ENCODE results near the gene CABLES2. TPM values are rescaled to one million over a fixed set of nuclear protein-coding genes. Genes with fewer than 3 reads are reported as not detected.

CABLES2 gene
- polyA plus RNA-seq, 1 donor = 5.5 TPM

DNA sequence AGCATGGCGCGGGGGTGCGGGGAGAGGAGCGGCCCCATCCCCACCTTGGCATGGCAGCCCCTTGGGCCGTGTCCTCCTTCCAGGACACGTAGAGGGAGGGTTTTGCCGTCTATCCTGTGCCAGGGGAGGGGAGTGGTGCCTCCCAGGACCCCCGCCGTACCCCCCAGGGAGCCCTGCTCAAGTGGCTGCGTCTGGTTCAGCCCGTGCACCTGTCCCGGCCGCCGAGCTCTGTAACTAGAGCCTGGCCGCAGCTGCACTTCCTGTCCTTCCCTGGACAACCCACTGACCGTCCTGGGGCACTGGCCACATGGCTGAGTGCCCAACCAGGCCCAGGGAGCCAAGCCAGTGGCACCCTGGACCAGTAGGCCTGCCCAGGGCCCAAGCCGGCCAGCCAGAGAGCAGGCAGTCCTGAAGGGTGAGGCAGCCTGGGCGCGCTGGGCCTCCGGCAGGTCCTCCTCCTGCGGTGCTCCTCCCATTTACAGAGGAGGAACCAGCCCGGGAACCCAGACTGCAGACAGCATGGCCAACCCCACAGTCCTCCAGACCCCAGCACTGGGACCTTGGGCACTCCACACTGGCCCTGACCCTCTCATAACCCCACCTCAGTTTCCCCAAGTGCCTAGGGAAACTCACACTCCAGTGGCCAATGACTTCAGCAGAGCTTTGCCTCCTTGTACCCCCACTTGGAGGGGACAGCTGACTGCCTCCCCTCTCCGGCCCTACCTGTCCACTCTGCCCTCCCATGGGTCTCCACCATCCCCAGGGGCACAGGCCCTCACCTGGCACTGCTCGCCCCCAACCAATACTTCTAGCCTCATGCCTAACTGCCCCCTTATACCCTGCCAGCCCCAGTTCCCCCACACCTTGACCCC, 48.7 kb downstream of the CABLES2 start:
- DNase-seq = no peak

DNA sequence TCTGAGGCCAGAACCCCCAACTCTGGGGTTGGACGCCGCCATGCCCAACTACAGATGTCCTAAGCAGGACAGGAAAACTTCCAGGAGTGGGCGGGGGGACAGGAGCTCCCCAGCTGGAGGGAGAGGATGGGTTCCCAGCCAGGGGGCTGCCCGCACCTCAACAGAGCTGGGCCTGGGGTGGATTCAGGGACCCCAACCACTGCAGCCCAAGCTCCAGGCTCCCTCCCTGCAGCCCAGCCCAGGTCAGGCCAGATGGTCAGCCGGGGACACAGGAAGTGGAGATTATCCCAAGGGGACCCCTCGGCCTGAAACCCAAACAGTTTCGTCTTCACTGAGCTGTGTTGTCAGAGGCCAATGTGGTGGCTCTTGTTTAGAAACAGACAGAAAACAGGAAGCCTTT, 49.4 kb downstream of the CABLES2 start:
- no peak for DNase-seq

DNA sequence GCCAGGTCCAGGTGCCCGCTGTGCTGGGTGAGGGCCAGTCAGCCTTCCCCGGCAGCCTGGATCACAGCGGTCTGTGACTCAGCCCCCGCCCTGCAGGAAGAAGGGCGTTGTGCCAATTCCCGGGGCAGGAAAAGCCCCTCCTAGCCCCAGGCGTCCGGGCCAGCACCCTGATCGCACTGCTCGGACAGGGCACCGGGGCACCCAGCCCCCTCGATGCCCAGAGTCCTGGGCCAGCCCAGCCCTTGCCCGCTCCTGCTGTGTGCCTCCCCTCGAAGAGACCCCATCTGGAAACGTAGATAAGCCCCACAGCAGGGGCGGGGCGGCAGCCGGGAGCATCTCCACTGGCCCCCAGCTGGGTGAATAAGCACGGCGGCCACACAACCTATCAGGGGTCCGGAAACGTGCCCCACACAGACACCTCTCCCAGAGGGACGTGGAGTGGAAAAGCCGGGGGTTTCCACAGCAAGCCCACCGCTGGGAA, 49.9 kb downstream of the CABLES2 start:
- no peak for DNase-seq

DNA sequence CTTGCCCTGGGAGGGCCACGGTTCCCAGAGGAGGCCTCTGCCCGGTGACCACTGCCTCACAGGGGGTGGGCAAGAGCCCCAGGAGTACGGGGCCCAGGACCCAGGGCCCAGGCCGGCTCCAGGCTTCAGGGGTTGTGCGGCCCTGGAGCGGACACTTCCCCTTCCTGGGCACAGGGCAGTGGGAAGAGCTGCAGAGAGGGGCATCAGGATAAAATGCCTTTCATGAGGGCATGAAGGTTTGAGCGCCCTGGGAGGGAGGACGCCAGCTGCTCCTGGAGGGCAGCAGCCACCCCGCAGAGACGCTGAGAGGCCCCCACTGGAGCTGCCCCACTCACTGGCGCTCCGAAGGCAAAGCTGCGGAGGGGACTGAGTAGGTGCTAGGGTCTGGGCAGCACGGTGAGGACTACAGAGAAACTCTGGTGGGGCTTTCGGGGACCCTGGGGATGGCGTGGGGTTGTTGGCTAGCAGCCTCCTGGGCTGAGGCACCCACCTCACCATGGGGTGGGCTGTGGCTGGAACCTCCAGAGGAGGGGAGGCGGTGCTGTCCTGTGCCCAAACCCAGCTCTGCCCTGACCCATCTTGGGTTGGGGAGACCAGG, 50.4 kb downstream of the CABLES2 start:
- DNase-seq = no peak

DNA sequence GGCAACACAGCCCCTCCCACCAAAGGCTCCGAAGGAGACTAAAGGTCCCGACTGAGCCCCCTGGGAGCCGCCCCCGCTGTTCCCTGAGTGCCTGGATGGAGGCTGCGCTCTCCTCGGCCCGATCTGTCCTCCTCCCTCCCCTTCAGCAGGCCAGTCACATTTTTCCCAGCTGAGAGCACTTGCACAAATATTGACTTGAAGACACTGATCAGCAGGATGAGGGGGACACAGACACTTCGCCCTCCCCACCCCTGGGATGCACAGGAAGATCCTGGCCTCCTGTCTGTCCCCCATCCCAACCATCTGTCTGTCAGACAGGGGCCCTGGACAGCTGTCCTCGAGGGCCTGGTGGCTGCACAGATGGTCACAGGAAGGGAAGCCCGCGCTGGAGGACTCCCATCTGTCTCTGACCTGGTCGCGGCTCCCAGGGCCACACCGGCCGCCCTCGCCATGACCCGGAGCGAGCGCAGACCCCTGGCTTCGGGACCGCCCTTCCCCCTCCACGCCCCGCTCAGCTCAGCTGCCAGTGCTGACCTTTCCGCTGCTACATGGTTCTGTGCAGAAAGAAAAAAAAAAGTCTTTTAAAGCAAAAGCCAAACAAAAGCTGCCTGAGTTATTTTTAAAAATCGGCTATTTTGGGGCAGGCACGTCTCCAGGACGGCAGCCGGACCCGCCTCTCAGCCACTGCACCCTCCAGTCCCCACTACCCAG, 51.1 kb downstream of the CABLES2 start:
- DNase-seq = no peak

DNA sequence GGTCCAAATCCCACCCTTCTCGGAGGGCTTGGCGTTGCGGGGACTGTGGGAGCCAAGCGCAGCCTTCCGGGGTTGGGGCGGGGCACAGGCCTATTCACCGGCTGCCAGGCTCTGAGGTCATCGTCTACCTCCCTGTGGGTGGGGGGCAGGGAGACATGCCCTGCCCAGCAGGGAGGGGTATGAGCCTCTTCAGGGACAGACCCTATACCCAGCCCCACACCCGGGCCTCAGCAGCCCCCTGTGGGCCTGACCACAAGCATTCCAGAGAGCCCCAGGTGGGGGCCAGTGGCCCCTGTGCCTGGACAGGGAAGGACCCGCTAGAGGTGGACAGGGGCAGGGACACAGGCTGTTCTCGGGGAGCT, 51.6 kb downstream of the CABLES2 start:
- DNase-seq = no peak

DNA sequence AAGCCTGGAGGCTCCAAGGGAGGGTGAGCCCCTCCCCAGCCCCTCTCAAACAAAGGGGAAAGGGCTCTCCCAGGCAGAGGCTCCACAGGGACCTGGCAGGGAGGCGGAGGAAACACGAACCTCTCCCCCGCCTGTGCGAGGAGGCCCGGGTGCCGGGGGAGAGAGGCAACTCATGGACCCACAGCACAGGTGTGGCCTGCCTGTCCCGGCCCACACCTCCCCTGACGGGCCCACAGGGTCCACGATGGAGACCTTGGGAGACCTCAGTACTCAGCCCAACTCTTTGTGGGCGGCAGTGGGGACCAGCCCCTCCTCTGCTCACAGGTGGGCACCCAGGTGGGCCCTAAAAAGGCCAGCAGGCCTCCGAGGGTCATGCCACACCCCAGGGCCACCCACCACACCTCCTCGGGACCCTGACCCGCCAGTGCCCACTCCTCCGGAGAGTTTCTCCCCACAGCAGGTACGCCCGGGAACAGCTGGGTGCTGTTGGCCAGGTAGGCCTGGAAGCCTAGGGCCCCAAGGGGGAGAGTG, 52.2 kb downstream of the CABLES2 start:
- no peak for DNase-seq

DNA sequence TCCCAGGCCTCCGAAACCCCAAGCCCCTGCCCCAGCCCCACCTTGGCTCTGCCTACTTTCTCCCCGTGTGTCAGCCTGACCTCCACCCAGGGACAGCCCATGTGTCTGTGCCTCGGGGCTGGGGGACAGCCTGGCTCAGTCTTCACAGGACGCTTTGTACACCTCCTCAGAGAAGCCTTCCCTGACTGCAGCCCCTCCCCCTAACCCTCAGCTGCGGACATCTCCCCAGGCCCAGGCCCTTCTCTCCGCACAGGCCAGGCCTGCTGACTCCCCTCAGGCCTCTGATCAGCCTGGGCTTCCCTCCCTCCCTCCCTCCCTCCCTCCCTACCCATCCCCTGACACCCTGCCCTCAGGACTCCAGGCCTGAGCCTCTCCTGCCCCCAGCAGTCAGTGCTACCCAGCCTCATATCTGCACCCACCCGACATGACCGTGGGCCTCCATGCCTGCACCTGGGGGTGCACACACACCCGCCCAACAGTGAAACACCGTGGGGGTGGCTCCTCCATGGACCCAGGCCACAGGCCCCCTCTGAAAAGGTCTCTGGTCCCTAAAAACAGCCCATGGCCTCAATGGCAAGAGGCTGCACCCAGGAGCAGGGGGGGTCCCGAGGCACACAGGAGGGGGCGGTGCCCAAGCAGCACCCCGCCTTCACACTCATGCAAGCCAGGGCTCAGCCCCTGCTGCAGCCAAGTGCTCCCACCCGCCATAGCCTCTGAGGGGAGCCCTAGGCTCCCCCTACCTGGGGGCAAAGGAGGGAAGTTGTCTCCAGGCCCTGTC, 52.9 kb downstream of the CABLES2 start:
- no peak for DNase-seq

DNA sequence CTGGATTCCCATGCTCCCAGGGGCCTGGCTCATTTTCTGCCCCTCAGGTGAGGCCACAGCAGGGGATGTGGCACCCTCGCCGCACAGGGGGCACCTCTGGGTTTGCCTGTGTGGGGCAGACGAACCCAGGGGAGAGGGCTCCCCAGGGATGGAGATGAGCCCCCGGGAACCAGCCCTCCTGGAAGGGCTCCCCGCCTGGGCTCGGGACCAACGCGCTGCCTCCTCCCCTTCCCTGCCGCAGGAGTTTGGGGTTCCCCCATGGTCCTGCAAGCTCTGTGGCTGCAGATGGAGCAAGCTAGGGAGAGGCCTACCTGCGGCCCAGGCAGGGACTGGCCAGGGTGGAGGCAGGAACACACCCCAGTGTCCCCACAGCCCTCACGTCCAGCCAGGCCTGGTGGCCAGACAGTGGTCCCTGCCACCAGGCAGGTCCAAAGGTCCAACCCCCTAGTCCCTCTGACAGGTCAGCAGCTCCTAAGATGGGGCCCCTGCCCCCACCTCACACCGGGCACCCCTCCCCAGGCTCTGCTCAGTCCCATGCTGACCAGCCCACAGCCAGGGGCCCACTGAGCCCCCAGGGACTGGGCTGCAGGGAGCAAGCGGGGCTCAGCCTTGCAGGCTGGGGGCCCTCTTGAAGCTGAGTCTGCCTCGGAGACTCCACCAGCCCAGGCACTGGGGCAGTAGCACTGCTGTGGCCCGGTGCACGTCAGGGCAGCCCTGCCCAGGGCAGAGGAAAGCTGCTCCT, 53.6 kb downstream of the CABLES2 start:
- DNase-seq = no peak

DNA sequence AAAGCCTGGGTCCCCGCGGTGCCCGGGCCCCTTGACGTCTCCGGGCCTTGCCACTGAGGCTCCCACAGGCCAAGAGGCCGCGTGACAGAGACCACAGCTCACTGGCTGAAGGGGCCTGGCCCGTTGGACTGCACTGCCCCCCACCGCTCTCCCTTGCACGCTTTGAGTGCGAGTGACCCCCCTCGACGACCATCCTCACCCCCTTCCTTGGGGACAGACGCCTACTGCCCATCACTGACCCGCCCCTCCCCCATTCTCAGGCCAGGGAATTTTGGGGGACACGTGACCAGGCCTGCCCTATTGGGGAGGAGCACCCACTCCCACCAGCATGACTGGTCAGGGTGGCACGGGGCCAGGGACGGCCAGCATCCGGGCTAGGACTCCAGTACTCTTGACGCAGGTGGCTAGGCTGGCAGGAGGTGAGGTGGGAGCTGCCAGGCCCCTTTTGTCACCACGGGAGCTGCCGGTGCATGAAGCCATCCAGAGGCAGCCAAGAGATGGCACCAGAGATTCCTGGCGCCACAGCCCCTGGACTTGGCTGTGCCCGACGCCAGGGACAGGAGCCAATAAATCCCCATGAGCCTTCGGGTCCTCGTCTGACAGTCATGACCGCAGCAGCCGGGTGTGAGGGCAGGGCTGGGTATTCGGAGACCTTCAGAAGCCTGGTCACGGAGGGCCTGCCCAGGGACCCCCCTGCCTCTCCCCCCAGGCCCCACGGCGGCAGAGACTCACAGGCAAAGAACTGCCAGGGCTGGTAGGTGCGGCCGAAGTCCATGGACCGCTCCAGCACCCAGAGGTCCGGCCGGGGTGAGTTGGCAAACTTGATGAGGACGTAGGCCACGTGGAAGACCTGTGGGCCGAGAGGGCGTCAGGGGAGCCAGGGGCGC, 54.4 kb downstream of the CABLES2 start:
- no peak for DNase-seq

DNA sequence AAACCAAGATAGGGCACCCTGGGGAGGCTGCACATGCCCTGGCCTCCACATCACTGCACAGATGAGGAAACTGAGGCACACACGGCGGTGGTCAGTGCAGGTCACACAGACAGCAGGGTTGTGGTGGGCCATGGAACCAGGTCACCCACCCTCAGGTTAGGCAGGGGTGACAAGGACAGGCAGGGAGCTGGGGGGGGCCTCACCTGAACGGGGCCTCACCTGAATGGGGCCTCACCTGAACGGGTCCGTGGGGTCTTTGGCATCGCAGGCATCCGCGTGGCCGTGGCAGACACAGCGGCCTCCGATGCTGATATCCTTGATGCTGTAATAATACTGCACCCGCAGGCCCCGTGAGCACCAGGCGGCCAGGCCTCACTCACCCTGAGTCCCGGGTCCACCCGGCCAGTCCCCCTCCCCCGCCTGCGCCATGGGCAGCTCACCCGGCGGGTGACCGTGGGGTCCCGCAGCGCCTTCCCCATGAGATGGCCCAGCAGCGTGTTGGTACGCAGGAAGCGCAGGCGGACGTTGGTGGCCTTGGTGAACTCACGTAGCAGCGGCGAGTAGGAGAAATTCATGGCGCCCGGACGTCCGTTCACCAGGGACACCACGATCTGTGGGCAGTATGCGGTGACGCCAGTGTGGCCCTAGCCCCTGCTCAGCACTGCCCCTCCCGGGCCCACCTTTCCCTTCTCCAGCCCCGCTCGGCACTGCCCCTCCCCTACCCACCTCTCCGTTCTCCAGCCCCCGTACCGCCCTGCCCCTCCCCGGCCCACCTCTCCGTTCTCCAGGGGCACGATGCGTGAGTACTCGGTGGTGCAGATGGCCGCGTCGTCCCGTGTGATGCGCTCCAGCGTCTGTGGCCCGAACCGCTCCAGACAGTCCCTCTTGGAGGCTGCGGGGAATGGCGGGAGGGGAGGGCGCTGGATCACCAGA, 55.4 kb downstream of the CABLES2 start:
- DNase-seq = no peak

DNA sequence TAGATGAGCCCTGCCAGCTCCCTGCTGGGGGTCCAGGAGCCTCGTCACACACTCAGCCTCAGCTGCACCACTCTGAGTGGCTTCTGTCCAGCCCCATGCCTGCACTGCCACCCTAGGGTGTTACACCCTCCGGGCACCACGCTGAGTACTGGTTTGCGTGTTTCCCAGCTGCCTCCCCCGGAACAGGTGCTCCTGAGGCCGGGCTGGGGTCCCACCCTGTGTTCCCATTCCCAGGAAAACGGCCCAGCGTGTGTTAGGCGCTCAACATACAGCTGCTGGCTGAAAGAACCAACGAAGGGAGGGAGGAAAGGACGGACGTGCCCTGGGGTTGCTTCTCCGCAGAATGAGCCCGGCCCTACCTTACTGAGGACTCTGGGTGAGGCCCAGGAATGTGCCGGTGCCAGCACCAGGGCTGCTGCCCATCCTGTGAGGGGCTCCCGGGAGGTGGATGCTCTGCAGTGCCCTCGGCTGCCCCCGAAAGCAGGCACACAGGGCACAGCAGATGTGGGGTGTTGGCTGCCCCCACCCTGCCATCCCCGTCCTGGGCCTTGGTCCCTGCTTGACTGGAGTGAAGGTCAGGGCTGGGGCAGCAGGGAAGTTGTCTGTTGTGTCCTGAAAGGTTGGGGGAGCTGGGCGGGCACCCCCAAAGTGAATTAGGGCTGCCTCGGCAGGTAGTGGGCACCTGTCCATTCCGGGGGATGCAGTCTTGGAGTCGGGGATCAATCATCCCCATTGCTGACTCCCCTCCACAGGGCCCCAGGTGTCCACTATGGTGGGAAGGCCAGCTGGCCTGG, 56.3 kb downstream of the CABLES2 start:
- DNase-seq = no peak

DNA sequence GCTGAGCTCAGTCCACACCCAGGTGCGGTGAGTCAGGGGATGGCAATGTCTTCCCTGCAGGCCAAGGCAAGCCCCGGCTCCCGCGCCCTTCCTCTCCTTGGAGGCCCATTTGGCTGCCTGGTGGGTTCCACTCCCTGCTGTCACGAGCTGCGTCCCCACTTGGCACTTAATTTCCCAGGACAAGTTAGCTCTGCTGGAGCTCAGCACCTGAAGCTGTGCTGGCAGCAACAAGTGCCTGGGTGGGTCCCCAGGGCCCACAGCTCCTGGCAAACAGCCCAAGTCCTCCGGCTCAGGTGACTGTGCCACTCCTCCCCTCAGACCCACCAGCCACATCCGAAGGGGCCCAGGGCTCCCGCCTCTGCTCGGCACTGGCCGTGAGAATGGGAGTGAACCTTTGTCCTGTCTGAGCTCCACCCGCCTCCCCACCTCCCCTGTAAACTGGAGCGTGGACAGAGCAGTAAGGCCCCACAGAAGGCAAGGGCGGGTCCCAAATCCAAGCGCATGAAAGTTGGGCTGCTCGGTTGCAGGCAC, 56.9 kb downstream of the CABLES2 start:
- no peak for DNase-seq

DNA sequence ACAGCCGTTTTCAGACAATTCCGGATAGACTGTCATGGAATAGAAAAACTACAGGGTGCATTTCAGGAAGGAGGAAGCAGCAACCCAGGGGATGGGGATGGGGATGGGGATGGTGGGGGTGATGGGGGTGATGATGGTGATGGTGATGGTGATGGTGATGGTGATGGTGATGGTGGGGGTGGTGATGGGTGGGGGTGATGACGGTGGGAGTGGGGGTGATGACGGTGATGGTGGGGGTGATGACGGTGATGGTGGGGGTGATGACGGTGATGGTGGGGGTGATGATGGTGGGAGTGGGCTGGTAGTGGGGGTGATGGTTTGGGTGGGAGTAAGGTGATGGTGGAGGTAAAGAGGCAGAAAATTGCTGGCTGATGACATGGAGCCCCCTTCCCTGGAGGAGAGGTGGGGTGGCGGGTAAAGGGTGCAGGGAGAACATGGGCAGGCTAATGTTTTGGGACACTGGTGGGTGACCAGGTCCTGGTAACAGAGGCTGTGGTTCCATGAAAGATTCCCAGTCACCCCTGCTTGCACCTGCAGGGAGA, 57.5 kb downstream of the CABLES2 start:
- no peak for DNase-seq

DNA sequence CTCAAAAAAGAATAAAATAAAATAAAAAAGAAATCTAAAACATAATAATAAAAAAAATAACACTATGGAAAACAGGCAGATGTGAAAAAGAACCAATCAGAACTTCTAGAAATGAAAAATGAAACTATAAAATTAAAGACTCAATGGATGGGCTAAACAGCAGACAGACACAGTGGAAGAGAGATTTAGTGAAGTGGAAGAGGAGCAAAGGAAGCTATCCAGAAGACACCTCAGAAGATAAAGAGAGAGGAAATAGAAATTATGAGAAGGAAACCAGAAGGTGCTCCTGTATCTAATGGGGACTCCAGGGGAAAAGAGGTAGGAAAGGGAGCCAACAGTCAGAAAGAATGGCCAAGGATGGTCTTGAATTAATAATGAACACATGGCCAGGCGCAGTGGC, 58.5 kb downstream of the CABLES2 start:
- no peak for DNase-seq

DNA sequence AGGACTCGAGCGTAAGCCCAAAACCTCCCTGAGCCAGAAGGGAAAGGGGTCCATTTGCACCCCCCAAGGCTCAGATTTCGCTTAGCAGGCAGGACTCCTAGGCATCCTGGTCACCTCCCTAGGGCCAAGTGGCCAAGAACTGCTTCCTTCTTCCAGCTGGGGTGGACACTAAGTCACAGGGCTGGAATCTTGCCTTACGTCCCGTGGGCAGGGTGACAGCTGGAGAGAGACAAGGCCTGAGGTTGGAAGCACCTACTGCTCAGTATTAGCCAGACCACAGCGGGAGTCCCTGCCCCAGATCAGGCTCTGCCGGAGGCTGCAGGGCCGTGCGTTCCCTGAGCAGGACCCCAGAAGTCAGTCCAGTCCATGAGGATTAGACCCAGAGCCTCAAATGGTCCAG, 59.6 kb downstream of the CABLES2 start:
- no peak for DNase-seq

DNA sequence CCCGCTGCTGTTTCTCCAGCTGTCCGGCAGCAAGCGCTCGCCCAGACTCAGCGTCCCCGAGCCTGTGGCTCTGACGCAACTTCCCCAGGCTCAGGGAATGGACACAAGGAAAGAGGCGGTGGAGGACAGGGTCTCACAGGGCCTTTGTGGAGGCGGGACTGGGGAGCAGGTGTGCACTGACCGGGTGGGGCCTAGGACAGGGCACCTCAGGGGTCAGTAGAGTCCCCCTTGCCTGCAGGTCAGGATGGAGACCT, 60.0 kb downstream of the CABLES2 start:
- no peak for DNase-seq

DNA sequence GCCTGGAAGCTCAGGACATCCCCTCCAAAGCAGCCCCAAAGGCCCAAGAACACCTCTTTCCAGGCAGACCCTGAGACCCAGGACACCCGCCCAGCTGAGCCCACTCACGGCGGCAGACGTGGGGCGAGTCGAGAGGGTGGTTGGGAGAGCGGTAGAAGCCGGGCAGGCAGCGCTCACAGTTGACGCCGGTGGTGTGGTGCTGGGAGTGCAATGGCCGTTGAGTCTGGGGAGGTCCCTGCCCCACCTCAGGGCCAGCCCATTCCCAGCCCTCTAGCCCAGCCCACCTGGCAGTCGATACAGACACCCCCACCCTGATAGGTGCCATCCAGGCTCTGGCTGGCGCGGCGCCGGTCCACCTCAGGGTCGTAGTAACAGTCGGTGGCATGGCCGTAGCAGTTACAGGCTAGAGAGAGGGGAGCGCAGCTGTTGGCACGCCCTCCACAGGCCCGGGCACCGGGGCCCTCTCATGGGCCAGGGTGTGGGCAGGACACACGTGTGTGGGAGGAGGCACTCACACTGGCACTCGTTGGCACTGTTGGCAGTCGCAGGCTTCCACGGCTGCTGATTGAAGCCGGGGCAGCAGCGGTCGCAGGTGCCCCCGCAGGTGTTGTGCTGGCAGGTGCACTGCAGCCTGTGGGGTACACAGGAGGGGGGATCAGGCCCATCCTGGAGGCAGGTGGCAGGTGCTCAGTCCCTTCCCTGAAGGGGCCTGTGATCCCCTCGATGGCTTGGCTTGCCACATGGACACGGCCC, 60.5 kb downstream of the CABLES2 start:
- no peak for DNase-seq

All from hindlimb muscle (tissue), 1 donor.